Urothelium cell line (cell line): Measurements from ENCODE around the gene SLC5A5.
A peak's percentile ranks its signal among the peaks of the same experiment; 100 is the strongest.
"Not testable (repeated sequence)": the region's sequence is repeated elsewhere in the genome, so short reads cannot be mapped to it uniquely, and the experiment has no call there.

Experiments used
- DNase-seq: peaks from one replicate; pipeline ENCODE4 v3.0.0; 2011; ENCODE audit warnings: low spot score, mixed read lengths
- FAIRE-seq: peaks from 2 replicates; lab custom pipeline; 2011; peaks lifted over from hg19 to GRCh38; lab: Jason Lieb, UNC

Gene SLC5A5

GRCh38 chr19:17869114-17869608, 2.6 kb upstream of the SLC5A5 start:
- no peak for FAIRE-seq
- no peak for DNase-seq

GRCh38 chr19:17871032-17871877, 490 bp upstream of the SLC5A5 start:
- FAIRE-seq (no peak), DNase-seq (no peak)

GRCh38 chr19:17872251-17873001, 681 bp downstream of the SLC5A5 start:
- DNase-seq (no peak), FAIRE-seq (no peak)

GRCh38 chr19:17873786-17874757, 2.3 kb downstream of the SLC5A5 start:
- no peak for FAIRE-seq
- DNase-seq: no peak

- FAIRE-seq: no peak
- DNase-seq: no peak
Observed at GRCh38 chr19:17874758-17875135, 3.0 kb downstream of the SLC5A5 start.

GRCh38 chr19:17877696-17878095, 6.0 kb downstream of the SLC5A5 start:
- FAIRE-seq (no peak), DNase-seq (no peak)

GRCh38 chr19:17879466-17879865, 7.7 kb downstream of the SLC5A5 start:
- FAIRE-seq: no peak
- no peak for DNase-seq

- FAIRE-seq (no peak), DNase-seq (no peak)
Observed at GRCh38 chr19:17881701-17882100, 10.0 kb downstream of the SLC5A5 start.

- FAIRE-seq: no peak
- no peak for DNase-seq
Observed at GRCh38 chr19:17883627-17884410, 12.1 kb downstream of the SLC5A5 start.

GRCh38 chr19:17886515-17886914, 14.8 kb downstream of the SLC5A5 start:
- DNase-seq (no peak), FAIRE-seq (no peak)

- not testable (repeated sequence) for FAIRE-seq, DNase-seq
Observed at GRCh38 chr19:17887221-17887620, 15.5 kb downstream of the SLC5A5 start.

GRCh38 chr19:17888260-17888659, 16.5 kb downstream of the SLC5A5 start:
- no peak for DNase-seq
- no peak for FAIRE-seq

- FAIRE-seq: no peak
Observed at GRCh38 chr19:17889609-17890214, 18.0 kb downstream of the SLC5A5 start.

GRCh38 chr19:17893766-17894165, 22.0 kb downstream of the SLC5A5 start:
- FAIRE-seq (no peak), DNase-seq (no peak)

More at GRCh38 chr19:17889609-17890214, 18.0 kb downstream of the SLC5A5 start:
- DNase-seq: peak; percentile 64

- no peak for DNase-seq
- no peak for FAIRE-seq
Observed at GRCh38 chr19:17902701-17903100, 31.0 kb downstream of the SLC5A5 start.

GRCh38 chr19:17908244-17908643, 36.5 kb downstream of the SLC5A5 start:
- DNase-seq (no peak), FAIRE-seq (no peak)

- no peak for DNase-seq
- no peak for FAIRE-seq
Observed at GRCh38 chr19:17909003-17909732, 37.4 kb downstream of the SLC5A5 start.

- FAIRE-seq (no peak), DNase-seq (no peak)
Observed at GRCh38 chr19:17910791-17911360, 39.1 kb downstream of the SLC5A5 start.
